Osteoblast (primary cell): ENCODE results near the gene CRIP1. TPM values are rescaled to one million over a fixed set of nuclear protein-coding genes. Genes with fewer than 3 reads are reported as not detected.

Source experiments
- DNase-seq: peaks from one replicate; pipeline ENCODE4 v3.0.0; 2011; ENCODE audit warnings: low spot score, mixed read lengths; ENCODE audit not compliant: insufficient read length; ENCODE audit errors: missing footprints
- H2AFZ ChIP-seq: 2 replicates; pipeline ENCODE4 v1.6.0; 2011; ENCODE audit warnings: mild to moderate bottlenecking, low read length
- H3K27ac ChIP-seq: 2 replicates; pipeline ENCODE4 v1.5.1; 2011; ENCODE audit warnings: mild to moderate bottlenecking, low read depth, low read length, moderate library complexity
- H3K27me3 ChIP-seq: 2 replicates; pipeline ENCODE4 v1.6.0; 2012; ENCODE audit warnings: mild to moderate bottlenecking, control low read depth, inconsistent platforms, low read length, moderate library complexity; ENCODE audit not compliant: insufficient read depth
- H3K36me3 ChIP-seq: 2 replicates; pipeline ENCODE4 v1.5.1; 2011; ENCODE audit warnings: mild to moderate bottlenecking, low read length, control low read depth, moderate library complexity; ENCODE audit not compliant: insufficient read depth
- H3K4me1 ChIP-seq: 2 replicates; pipeline ENCODE4 v1.5.1; 2011; ENCODE audit warnings: mild to moderate bottlenecking, low read length, control low read depth, moderate library complexity; ENCODE audit not compliant: insufficient read depth
- H3K4me2 ChIP-seq: 2 replicates; pipeline ENCODE4 v1.6.0; 2011; ENCODE audit warnings: mild to moderate bottlenecking, low read length; ENCODE audit not compliant: insufficient read depth
- H3K4me3 ChIP-seq: fragments of 200-600 bp; sonication (generic); 3 replicates; pipeline ENCODE4 v1.5.1; 2012; ENCODE audit warnings: mild to moderate bottlenecking, low read length, inconsistent platforms; ENCODE audit not compliant: insufficient read depth
- H3K79me2 ChIP-seq: 2 replicates; pipeline ENCODE4 v1.6.0; 2012; ENCODE audit warnings: mild to moderate bottlenecking, low read length, control low read depth, inconsistent platforms; ENCODE audit not compliant: insufficient read depth
- H3K9me3 ChIP-seq: 2 replicates; pipeline ENCODE4 v1.5.1; 2011; ENCODE audit warnings: low read depth, low read length, control low read depth
- H4K20me1 ChIP-seq: 2 replicates; pipeline ENCODE4 v1.6.0; 2012; ENCODE audit warnings: mild to moderate bottlenecking, low read length, control low read depth; ENCODE audit not compliant: insufficient read depth
- CTCF ChIP-seq: IDR thresholded peaks from 2 replicates; pipeline ENCODE4 v1.5.1; 2011; ENCODE audit warnings: mild to moderate bottlenecking, low read depth, low read length, moderate library complexity; ENCODE audit errors: extremely low read depth
- total RNA-seq: library from RNA; depleted of rRNA; stranded (reverse); fragments of >200 nt; gene quantifications from 2 replicates; pipeline ENCODE4 v1.2.3, GENCODE V29; 2012

Gene CRIP1
- total RNA-seq, 1 donor = 8.7 TPM

GRCh38 chr14:105507247-105507646 is 20.6 kb downstream of the CRIP1 start:
- no peak for DNase-seq
- H3K27ac ChIP-seq = no peak overlapping the region
- TF ChIP-seq CTCF = no peak
- no peaks in the 10 kb centered on the region for H3K79me2 ChIP-seq
- no peaks in the 10 kb centered on the region for H3K9me3 ChIP-seq
- H3K4me1 ChIP-seq = no peaks in the 10 kb centered on the region
- H3K4me3 ChIP-seq = no peak overlapping the region
- no peak overlapping the region for H3K4me2 ChIP-seq
- H2AFZ ChIP-seq = no peak overlapping the region
- H3K36me3 ChIP-seq = no peaks in the 10 kb centered on the region
- no peaks in the 10 kb centered on the region for H4K20me1 ChIP-seq
- H3K27me3 ChIP-seq = peaks cover 6% of the 10 kb centered on the region

- no peak overlapping the region for H2AFZ ChIP-seq
- no peaks in the 10 kb centered on the region for H4K20me1 ChIP-seq
- H3K36me3 ChIP-seq = no peaks in the 10 kb centered on the region
- H3K27ac ChIP-seq = no peak overlapping the region
- no peaks in the 10 kb centered on the region for H3K79me2 ChIP-seq
- no peaks in the 10 kb centered on the region for H3K9me3 ChIP-seq
- TF ChIP-seq CTCF = no peak
- no peak overlapping the region for H3K4me2 ChIP-seq
- no peaks in the 10 kb centered on the region for H3K4me1 ChIP-seq
- DNase-seq = peak; percentile 79
- no peak overlapping the region for H3K4me3 ChIP-seq
- H3K27me3 ChIP-seq = peaks cover 11% of the 10 kb centered on the region
Measured at GRCh38 chr14:105508069-105508468, 21.4 kb downstream of the CRIP1 start.

GRCh38 chr14:105508601-105509000 is 21.9 kb downstream of the CRIP1 start:
- DNase-seq = no peak
- Histone ChIP-seq H3K4me2 (no peak overlapping the region), H2AFZ (no peak overlapping the region)

GRCh38 chr14:105517096-105517495 is 30.4 kb downstream of the CRIP1 start:
- H3K79me2 ChIP-seq = no peaks in the 10 kb centered on the region
- no peak overlapping the region for H3K27ac ChIP-seq
- TF ChIP-seq CTCF = no peak
- no peaks in the 10 kb centered on the region for H3K36me3 ChIP-seq
- H3K9me3 ChIP-seq = no peaks in the 10 kb centered on the region
- no peaks in the 10 kb centered on the region for H3K4me1 ChIP-seq
- no peak overlapping the region for H2AFZ ChIP-seq
- H3K4me2 ChIP-seq = no peak overlapping the region
- no peaks in the 10 kb centered on the region for H4K20me1 ChIP-seq
- no peak for DNase-seq
- H3K27me3 ChIP-seq = peaks cover 12% of the 10 kb centered on the region
- no peak overlapping the region for H3K4me3 ChIP-seq

More at GRCh38 chr14:105508601-105509000, 21.9 kb downstream of the CRIP1 start:
- Histone ChIP-seq H3K4me3 (no peak overlapping the region), H3K27ac (no peak overlapping the region), H3K36me3 (no peaks in the 10 kb centered on the region), H3K79me2 (no peaks in the 10 kb centered on the region), H3K9me3 (no peaks in the 10 kb centered on the region), H4K20me1 (no peaks in the 10 kb centered on the region), H3K4me1 (no peaks in the 10 kb centered on the region), H3K27me3 (peaks cover 11% of the 10 kb centered on the region)
- no peak for TF ChIP-seq CTCF
